Measurements from ENCODE around the gene AMER3.

The AMER3 gene

GRCh38 chr2:130754811-130755210, 529 bp upstream of the AMER3 start:
- no peak for DNase-seq (ENCODE audit: low read depth in 3 of 3, low spot score in 1 of 3)

- no peak for DNase-seq (ENCODE audit: low read depth in 3 of 3, low spot score in 1 of 3)
Observed at GRCh38 chr2:130756053-130756873, 923 bp downstream of the AMER3 start.

- DNase-seq (ENCODE audit: low read depth in 3 of 3, low spot score in 1 of 3), result no peak
Observed at GRCh38 chr2:130756874-130757668, 1.7 kb downstream of the AMER3 start.

GRCh38 chr2:130759906-130760753, 4.8 kb downstream of the AMER3 start:
- no peak for DNase-seq (ENCODE audit: low read depth in 3 of 3, low spot score in 1 of 3)

GRCh38 chr2:130760754-130761751, 5.7 kb downstream of the AMER3 start:
- no peak for DNase-seq (ENCODE audit: low read depth in 3 of 3, low spot score in 1 of 3)

- no peak for DNase-seq (ENCODE audit: low read depth in 3 of 3, low spot score in 1 of 3)
Observed at GRCh38 chr2:130762031-130762909, 6.9 kb downstream of the AMER3 start.

GRCh38 chr2:130762910-130763385, 7.6 kb downstream of the AMER3 start:
- DNase-seq (ENCODE audit: low read depth in 3 of 3, low spot score in 1 of 3), result no peak

- DNase-seq (ENCODE audit: low read depth in 3 of 3, low spot score in 1 of 3), result no peak
Observed at GRCh38 chr2:130763405-130763804, 8.1 kb downstream of the AMER3 start.

GRCh38 chr2:130764035-130764820, 8.9 kb downstream of the AMER3 start:
- DNase-seq (ENCODE audit: low read depth in 3 of 3, low spot score in 1 of 3), result no peak

- DNase-seq (ENCODE audit: low read depth in 3 of 3, low spot score in 1 of 3), result no peak
Observed at GRCh38 chr2:130764821-130765115, 9.4 kb downstream of the AMER3 start.

GRCh38 chr2:130765464-130765863, 10.1 kb downstream of the AMER3 start:
- DNase-seq (ENCODE audit: low read depth in 3 of 3, low spot score in 1 of 3), result no peak

- DNase-seq (ENCODE audit: low read depth in 3 of 3, low spot score in 1 of 3), result no peak
Observed at GRCh38 chr2:130766037-130766436, 10.7 kb downstream of the AMER3 start.

GRCh38 chr2:130766711-130767407, 11.5 kb downstream of the AMER3 start:
- no peak for DNase-seq (ENCODE audit: low read depth in 3 of 3, low spot score in 1 of 3)

GRCh38 chr2:130767408-130767775, 12.1 kb downstream of the AMER3 start:
- DNase-seq (ENCODE audit: low read depth in 3 of 3, low spot score in 1 of 3), result no peak

GRCh38 chr2:130768191-130768855, 13.0 kb downstream of the AMER3 start:
- DNase-seq (ENCODE audit: low read depth in 3 of 3, low spot score in 1 of 3), result no peak

- no peak for DNase-seq (ENCODE audit: low read depth in 3 of 3, low spot score in 1 of 3)
Observed at GRCh38 chr2:130769343-130769907, 14.1 kb downstream of the AMER3 start.

GRCh38 chr2:130776550-130776949, 21.2 kb downstream of the AMER3 start:
- DNase-seq (ENCODE audit: low read depth in 3 of 3, low spot score in 1 of 3), result no peak
